Measurements from ENCODE around the gene LITAFD.

GRCh38 chr16:8904018-8904430 lies 21.9 kb downstream of the LITAFD start:
- TF ChIP-seq CTCF (IDR thresholded peaks at IDR 0.05) (no peak), POLR2A (IDR thresholded peaks at IDR 0.05) (no peak)

Data from uterus (tissue), 2 donors.